Smooth muscle cell of trachea (primary cell): ENCODE measurements around the gene OSBPL8. TPM values are rescaled to one million over a fixed set of nuclear protein-coding genes. Genes with fewer than 3 reads are reported as not detected.

Experiments
- total RNA-seq: library from RNA; depleted of rRNA; stranded (reverse); fragments of >200 nt; gene quantifications from 2 replicates; pipeline ENCODE4 v1.2.1, GENCODE V29; 2014

The OSBPL8 gene, protein sequence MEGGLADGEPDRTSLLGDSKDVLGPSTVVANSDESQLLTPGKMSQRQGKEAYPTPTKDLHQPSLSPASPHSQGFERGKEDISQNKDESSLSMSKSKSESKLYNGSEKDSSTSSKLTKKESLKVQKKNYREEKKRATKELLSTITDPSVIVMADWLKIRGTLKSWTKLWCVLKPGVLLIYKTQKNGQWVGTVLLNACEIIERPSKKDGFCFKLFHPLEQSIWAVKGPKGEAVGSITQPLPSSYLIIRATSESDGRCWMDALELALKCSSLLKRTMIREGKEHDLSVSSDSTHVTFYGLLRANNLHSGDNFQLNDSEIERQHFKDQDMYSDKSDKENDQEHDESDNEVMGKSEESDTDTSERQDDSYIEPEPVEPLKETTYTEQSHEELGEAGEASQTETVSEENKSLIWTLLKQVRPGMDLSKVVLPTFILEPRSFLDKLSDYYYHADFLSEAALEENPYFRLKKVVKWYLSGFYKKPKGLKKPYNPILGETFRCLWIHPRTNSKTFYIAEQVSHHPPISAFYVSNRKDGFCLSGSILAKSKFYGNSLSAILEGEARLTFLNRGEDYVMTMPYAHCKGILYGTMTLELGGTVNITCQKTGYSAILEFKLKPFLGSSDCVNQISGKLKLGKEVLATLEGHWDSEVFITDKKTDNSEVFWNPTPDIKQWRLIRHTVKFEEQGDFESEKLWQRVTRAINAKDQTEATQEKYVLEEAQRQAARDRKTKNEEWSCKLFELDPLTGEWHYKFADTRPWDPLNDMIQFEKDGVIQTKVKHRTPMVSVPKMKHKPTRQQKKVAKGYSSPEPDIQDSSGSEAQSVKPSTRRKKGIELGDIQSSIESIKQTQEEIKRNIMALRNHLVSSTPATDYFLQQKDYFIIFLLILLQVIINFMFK
- total RNA-seq = 105 and 139 TPM in 2 replicates

DNA sequence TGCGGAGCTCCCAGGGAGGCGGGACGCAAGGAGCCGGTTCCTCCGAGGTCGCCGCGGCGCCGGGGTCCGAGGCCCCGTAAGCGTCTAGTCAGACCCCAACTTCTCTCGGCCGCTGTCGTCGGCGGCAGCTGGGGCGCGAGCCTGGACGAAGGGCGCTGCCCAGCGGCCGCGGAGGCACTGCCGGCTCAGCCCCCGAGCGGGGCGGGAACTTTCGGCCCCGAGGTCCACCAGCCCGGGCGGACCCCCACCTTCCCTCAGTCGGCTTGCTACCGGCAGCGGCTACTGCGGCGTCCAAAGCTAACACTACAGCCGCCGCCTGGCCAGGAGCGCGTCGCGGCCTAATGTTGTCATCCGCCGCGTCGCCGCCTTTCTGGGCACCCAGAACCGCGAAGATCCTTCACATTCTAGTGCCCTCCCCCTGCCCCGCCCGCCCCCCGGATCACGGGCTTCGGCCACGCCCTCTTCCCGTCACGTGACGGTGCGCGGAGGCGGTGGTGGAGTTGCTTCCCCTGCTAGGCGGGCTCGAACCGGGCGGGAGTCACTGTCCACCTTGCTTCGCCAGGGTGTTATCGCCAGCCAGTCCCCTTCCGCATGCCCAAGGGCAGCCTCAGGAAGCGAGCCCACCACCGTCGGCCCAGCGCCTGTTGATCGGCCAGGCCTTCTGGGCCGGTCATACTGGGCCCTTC, at the start of gene OSBPL8:
TSS of gene OSBPL8 (minus strand) at position 372 of the 686 bp plus-strand sequence. CDS start 72,220 bp downstream, outside the sequence.

DNA sequence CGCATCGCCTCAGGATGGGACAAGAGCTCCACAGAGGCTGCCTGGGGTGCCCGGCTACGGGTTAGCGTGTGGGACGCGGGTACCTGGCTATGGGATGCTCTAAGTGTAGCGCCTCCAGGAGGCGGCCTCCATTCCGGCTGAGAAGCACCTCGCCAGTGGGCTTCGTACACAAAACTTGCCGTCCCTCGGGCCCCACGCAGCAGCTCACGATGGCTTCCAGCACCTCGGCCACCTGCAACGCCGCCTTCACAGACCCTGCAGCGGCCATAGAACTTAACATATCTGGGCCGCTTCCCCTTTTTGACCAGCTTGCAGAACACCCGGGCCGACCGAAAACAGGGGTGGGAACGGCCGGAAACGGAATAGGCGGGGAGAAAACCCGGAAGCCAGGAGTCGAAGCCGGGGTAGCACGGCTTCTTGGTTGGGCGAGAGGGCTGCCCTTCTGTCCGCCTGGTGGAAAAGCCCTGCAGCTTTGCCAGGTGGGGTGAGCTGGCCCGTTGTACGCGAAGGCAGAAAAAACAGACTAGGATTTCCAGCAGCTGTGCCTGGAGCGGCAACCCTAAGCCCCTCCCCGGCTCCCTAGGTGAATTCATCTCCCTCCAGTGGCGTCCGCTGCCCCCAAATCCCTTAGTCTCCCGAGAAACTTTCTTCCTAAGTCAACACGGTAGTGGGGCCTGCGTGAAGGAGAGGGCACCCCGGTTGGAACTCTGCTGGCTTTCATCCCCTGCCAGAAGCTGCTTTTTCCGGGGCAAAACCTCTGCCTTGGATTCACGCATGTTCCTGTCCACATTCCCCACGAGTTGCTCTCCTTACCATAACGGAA, 211.3 kb downstream of the OSBPL8 start, which contains the start of gene BBS10:
TSS of gene BBS10 (minus strand) at position 337 of the 823 bp plus-strand sequence. CDS start at position 280, 57 bp downstream.

Other genes starting within 250 kb of the OSBPL8 start
- 19.0 and 19.6 TPM in 2 replicates for gene BBS10, start 211.4 kb downstream of the OSBPL8 start, total RNA-seq
- 53.7 and 63.0 TPM in 2 replicates for gene ZDHHC17, start 204.3 kb upstream of the OSBPL8 start, total RNA-seq